Glutamatergic neuron (in vitro differentiated cells): ENCODE data around the gene TRIM47. TPM values are rescaled to one million over a fixed set of nuclear protein-coding genes. Genes with fewer than 3 reads are reported as not detected.

Experiments used
- DNase-seq: peaks from one replicate; pipeline ENCODE4 v3.0.0; 2022
- H3K27ac Mint-ChIP-seq: one replicate; pipeline ENCODE4 v1.8.0; 2020; ENCODE audit warnings: mild to moderate bottlenecking, mixed read lengths, inconsistent platforms; ENCODE audit not compliant: unreplicated experiment
- H3K27me3 Mint-ChIP-seq: one replicate; pipeline ENCODE4 v1.8.0; 2020; ENCODE audit warnings: mild to moderate bottlenecking, moderate library complexity, mixed read lengths, inconsistent platforms; ENCODE audit not compliant: unreplicated experiment
- H3K36me3 Mint-ChIP-seq: one replicate; pipeline ENCODE4 v1.8.0; 2020; ENCODE audit warnings: mild to moderate bottlenecking, mixed read lengths, inconsistent platforms; ENCODE audit not compliant: unreplicated experiment
- H3K4me1 Mint-ChIP-seq: one replicate; pipeline ENCODE4 v1.8.0; 2020; ENCODE audit warnings: mild to moderate bottlenecking, low read depth, mixed read lengths, inconsistent platforms; ENCODE audit not compliant: unreplicated experiment
- H3K4me3 Mint-ChIP-seq: one replicate; pipeline ENCODE4 v1.8.0; 2020; ENCODE audit warnings: mild to moderate bottlenecking, mixed read lengths, inconsistent platforms; ENCODE audit not compliant: unreplicated experiment
- H3K9me3 Mint-ChIP-seq: one replicate; pipeline ENCODE4 v1.8.0; 2020; ENCODE audit warnings: mild to moderate bottlenecking, moderate library complexity, mixed read lengths, inconsistent platforms; ENCODE audit not compliant: unreplicated experiment
- total RNA-seq: library from RNA; stranded (reverse); fragmentation: NEBNext Ultra II Directional; extraction: Animal tissue kit (Norgen Biotek cat#: 25700); gene quantifications from one replicate; pipeline ENCODE4 v1.2.1, GENCODE V29; 2021; ENCODE audit not compliant: unreplicated experiment
- TF ChIP-seq, protein P1 (sequence below): fragments of 200-600 bp; sonication (generic); IDR thresholded peaks from one replicate; pipeline ENCODE4 v1.5.0; 2021; ENCODE audit not compliant: partially characterized antibody, unreplicated experiment

Gene TRIM47
- total RNA-seq, 1 donor from 2014 or later: 2.1 TPM

DNA sequence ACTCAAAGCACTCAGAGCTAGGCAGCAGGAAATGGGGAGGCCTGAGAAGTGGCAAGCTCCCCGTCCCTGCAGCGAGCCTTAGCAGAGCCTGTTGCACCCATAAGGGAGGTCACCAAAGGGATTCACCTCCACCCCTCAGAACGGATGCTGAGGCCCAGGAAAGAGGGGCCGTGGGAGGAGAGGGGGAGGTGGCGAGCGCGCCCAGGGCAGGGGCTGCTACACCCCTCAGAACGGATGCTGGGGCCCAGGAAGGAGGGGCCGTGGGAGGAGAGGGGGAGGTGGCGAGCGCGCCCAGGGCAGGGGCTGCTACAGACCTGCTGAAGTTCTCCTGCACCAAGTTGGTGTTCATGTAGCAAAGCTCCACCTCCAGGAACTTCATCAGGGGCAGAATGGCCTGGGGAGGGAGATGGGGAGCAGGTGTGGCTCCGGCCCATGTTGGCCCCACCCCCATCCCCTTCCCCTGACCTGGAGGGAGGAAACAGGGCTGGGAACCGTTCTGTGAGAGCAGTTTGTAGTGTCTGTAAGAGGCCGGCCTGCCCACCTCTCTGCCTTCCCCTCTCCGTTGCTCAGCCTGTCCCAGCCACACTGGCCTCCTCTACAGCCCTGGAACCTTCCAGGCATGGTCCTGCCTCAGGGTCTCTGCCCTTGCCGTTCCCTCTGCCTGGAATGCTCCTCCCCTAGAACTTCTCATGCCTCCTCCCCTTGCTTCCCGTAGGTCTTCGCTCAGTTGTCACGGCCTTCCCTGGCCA, 45.6 kb downstream of the TRIM47 start:
- H3K4me3 Mint-ChIP-seq: no peak overlapping the region
- H3K9me3 Mint-ChIP-seq: peaks cover 11% of the 10 kb centered on the region
- H3K27ac Mint-ChIP-seq: peak overlapping the region; percentile 1
- TF ChIP-seq, protein P1, sequence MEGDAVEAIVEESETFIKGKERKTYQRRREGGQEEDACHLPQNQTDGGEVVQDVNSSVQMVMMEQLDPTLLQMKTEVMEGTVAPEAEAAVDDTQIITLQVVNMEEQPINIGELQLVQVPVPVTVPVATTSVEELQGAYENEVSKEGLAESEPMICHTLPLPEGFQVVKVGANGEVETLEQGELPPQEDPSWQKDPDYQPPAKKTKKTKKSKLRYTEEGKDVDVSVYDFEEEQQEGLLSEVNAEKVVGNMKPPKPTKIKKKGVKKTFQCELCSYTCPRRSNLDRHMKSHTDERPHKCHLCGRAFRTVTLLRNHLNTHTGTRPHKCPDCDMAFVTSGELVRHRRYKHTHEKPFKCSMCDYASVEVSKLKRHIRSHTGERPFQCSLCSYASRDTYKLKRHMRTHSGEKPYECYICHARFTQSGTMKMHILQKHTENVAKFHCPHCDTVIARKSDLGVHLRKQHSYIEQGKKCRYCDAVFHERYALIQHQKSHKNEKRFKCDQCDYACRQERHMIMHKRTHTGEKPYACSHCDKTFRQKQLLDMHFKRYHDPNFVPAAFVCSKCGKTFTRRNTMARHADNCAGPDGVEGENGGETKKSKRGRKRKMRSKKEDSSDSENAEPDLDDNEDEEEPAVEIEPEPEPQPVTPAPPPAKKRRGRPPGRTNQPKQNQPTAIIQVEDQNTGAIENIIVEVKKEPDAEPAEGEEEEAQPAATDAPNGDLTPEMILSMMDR: no peak
- H3K36me3 Mint-ChIP-seq: no peaks in the 10 kb centered on the region
- DNase-seq: peak; percentile 16
- H3K4me1 Mint-ChIP-seq: peaks cover 13% of the 10 kb centered on the region
- peaks cover 7% of the 10 kb centered on the region for H3K27me3 Mint-ChIP-seq

DNA sequence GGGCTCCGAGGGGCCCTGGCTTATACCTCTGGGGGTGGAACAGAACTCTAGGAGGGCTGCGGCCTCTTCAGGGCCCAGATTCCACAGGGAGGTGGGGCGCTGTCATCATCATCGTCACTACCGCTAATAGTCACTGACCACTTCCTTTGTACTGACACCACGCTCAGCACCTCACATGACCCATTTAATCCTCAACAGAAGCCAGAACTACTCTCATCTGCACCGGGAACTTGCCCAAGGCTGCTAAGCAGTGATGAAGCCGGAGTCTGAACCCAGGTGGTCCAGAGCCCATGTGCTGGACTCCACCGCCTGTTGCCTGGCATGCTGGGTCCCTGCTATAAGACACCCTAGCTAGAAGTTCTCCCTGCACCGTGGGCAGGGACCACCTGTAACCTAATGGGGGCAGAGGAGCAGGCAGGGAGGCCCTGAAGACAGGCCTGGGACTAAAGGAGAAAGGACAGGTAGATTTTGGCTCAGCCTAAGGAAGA, 46.2 kb downstream of the TRIM47 start:
- no peak overlapping the region for H3K27ac Mint-ChIP-seq
- no peak for DNase-seq
- H3K36me3 Mint-ChIP-seq: no peaks in the 10 kb centered on the region
- TF ChIP-seq, protein P1: no peak
- peaks cover 13% of the 10 kb centered on the region for H3K9me3 Mint-ChIP-seq
- H3K27me3 Mint-ChIP-seq: peaks cover 6% of the 10 kb centered on the region
- peaks cover 11% of the 10 kb centered on the region for H3K4me1 Mint-ChIP-seq
- peak overlapping the region; percentile 3 for H3K4me3 Mint-ChIP-seq

DNA sequence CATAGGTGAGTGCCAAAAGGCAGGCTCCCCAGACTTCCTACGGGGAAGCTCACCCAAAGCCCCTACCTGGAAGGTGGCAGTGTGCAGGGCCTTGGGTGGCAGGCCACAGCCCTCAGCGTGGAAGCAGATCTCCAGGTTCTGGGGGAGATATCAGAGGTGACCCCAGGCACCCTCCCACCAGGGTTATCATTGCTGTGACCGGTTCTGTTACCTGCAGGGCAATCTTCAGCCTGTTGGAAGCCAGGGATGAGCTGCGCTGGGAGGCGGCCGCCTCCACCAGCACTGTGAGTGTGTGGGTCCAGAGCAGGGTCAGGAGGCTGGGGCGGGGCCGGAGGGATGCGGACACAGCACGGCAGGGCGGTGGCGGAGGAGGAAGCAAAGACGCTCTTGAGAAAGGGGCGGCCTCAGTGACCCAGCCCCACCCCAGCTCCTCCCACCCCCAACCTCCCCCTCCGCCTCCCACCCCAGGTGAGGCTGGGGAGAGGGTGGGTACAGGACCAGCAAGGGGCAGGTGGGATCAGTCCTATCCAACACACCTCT, 47.3 kb downstream of the TRIM47 start:
- no peak overlapping the region for H3K27ac Mint-ChIP-seq
- TF ChIP-seq, protein P1: no peak
- DNase-seq: no peak
- no peaks in the 10 kb centered on the region for H3K36me3 Mint-ChIP-seq
- H3K4me3 Mint-ChIP-seq: no peak overlapping the region
- peaks cover 16% of the 10 kb centered on the region for H3K4me1 Mint-ChIP-seq
- peaks cover 13% of the 10 kb centered on the region for H3K9me3 Mint-ChIP-seq
- peaks cover 8% of the 10 kb centered on the region for H3K27me3 Mint-ChIP-seq

DNA sequence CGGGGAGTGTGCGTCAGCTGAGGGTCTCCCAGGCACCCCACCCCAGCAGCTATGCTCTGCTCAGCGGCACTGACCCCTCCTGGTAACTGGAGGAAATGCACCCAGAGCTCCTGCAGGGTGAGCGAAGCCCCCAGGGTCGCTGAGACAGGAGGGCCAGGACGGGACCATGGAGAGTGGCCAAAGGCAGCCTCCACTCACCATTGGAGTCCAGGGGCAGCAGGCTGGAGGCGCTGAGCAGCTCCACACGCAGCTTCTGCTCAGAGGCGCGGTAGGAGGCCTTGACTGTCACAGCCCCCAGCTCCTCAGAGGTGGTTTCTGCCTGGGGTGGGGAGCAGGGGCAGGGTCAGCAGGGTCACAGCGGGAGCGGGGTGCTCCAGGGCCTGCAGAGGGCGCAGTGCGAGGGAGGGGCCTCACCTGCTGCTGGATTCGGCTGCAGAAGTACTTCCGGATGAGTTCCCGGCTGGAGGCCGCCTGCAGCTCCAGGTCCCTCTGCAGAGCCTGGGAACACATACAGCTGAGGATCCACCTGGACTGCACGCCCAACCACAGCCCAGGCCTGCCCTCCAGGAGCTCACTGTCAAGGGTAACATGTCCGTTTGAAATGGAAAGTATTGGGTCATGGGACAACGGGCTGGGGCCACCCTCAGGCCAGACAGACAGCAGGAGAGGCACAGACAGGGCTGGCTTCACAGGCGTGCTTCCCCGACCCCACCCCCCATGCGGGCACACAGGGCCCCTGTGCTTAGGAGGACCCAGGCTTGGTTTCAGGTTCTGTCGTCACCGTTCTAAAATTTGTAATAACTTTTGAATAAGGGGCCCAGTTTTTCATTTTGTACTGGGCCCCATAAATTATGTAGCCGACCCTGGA, 48.0 kb downstream of the TRIM47 start:
- Mint-ChIP-seq H3K27ac (no peak overlapping the region), H3K27me3 (peaks cover 9% of the 10 kb centered on the region), H3K4me3 (no peak overlapping the region)

More for the DNA sequence above, 48.0 kb downstream of the TRIM47 start:
- peak; percentile 84 for DNase-seq
- Mint-ChIP-seq H3K4me1 (peaks cover 19% of the 10 kb centered on the region), H3K9me3 (peaks cover 13% of the 10 kb centered on the region), H3K36me3 (no peaks in the 10 kb centered on the region)
- TF ChIP-seq, protein P1: peak; percentile 83
